ENCODE measurements around the gene SZT2. TPM values are rescaled to one million over a fixed set of nuclear protein-coding genes. Genes with fewer than 3 reads are reported as not detected.

SZT2 gene
- total RNA-seq, 1 experiment from 2014 or later, result 29.0 TPM

Small RNAs within 50 kb of the gene (microRNA-seq; reads per million reads assigned to microRNA genes)
- gene MIR6734, result not detected
- 2.6 reads per million, percentile 14 among the genes with 10 or more reads in this experiment for gene MIR6735

Other genes with a start within 250 kb of the SZT2 start
- gene EBNA1BP2, start 217.6 kb upstream of the SZT2 start, total RNA-seq (2022), result 56.3 and 61.6 TPM in 2 replicates
- 0.23 and 0.35 TPM in 2 replicates for gene CFAP57, start 217.6 kb upstream of the SZT2 start, total RNA-seq (2022)
- gene TMEM125, start 119.9 kb upstream of the SZT2 start, total RNA-seq (2022), result 22.8 and 25.9 TPM in 2 replicates
- 7.8 and 9.6 TPM in 2 replicates for gene C1orf210, start 104.3 kb upstream of the SZT2 start, total RNA-seq (2022)
- gene TIE1, start 88.9 kb upstream of the SZT2 start, total RNA-seq (2022), result not detected in 2 replicates
- gene MPL, start 52.1 kb upstream of the SZT2 start, total RNA-seq (2022), result 0.49 TPM in 1 of 2 replicates, not detected in the other
- gene CDC20, start 30.9 kb upstream of the SZT2 start, total RNA-seq (2022), result 123 and 125 TPM in 2 replicates
- 66.8 and 67.1 TPM in 2 replicates for gene ELOVL1, start 21.9 kb upstream of the SZT2 start, total RNA-seq (2022)
- 33.3 and 35.8 TPM in 2 replicates for gene MED8, start 99 bp upstream of the SZT2 start, total RNA-seq (2022)
- 34.5 and 35.4 TPM in 2 replicates for gene HYI, start 64.0 kb downstream of the SZT2 start, total RNA-seq (2022)
- 158 TPM in 2 replicates for gene PTPRF, start 141.0 kb downstream of the SZT2 start, total RNA-seq (2022)

Data from Caco-2 (cell line).